GM23248 (cell line): ENCODE results near the gene ANAPC2.

Experiments used
- EZH2 ChIP-seq: fragments of 200-600 bp; sonication (generic); IDR thresholded peaks from 2 replicates; pipeline ENCODE4 v1.6.1; 2018; ENCODE audit warnings: antibody characterized with exemption, mild to moderate bottlenecking; ENCODE audit not compliant: insufficient read depth, poor library complexity, severe bottlenecking
- EZH2phosphoT487 ChIP-seq: fragments of 200-600 bp; sonication (generic); IDR thresholded peaks from 2 replicates; pipeline ENCODE4 v1.6.1; 2018; ENCODE audit warnings: antibody characterized with exemption, moderate library complexity, mild to moderate bottlenecking, low read depth; ENCODE audit not compliant: insufficient read depth

DNA sequence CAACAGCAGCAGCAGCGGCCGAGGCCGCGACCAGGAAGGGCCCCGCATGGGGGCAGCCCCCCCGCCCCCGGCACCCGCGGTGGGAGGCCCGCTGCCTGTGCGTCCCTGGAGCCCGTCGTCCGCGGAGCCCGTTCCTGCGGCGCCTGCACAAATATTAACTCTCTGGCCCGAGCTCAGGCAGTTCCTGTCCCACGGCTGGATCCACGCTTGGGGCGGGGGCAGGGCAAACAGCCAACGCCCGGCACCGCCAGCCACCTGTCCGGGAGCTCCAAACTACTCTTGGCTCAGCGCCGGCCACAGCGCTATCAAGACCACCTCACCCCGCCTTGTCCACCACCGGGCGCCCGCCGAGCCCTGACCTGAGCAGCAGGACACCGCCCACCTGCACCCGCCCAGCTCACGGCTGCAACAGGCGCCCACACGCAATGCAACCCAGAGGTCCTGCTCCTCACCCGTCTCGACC, 18.4 kb downstream of the ANAPC2 start, which contains the start of gene LRRC26:
- no peak for TF ChIP-seq EZH2
- no peak for TF ChIP-seq EZH2phosphoT487
